Measurements from ENCODE around the gene CCDC85A. TPM values are rescaled to one million over a fixed set of nuclear protein-coding genes. Genes with fewer than 3 reads are reported as not detected.

Gene CCDC85A
- total and polyA plus RNA-seq, 2 experiments from 2014 or later, result 1.6 to 4.2 TPM

DNA sequence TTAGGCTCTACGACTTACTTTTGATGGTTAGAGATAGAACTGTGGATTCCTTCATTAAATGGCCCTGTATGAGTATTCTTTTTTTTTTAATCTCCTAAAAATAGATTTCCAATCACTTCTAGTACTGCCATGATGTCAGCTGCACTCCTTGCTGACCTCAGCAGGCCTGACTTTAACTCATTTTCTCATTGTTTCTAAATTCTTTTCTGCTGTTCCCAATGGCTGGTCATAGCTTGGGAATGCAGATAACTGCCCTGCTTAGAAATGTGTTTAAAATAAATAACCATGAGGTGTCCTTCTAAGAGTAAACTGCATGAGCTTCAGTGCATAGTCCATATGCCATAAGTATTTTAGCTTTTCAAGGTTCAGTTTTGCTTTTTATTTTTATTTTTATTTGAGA lies 15.7 kb downstream of the CCDC85A start:
- in situ Hi-C loops (cut with MboI), result no loop called here
- TF ChIP-seq EZH2phosphoT487 (IDR thresholded peaks at IDR 0.05; ENCODE audit: insufficient read depth, low read depth), result no peak
- TF ChIP-seq EZH2 (IDR thresholded peaks at IDR 0.05; ENCODE audit: insufficient read depth, poor library complexity, severe bottlenecking), result no peak
- no peaks in the 10 kb centered on the region for H4K20me1 ChIP-seq (ENCODE audit: insufficient read depth)
- no peaks in the 10 kb centered on the region for H3K9me2 ChIP-seq (ENCODE audit: insufficient read depth)
- no peak overlapping the region; the same call in 1 of the 2 replicates for H3K27ac ChIP-seq
- H3K9ac ChIP-seq, result no peak overlapping the region
- H2AFZ ChIP-seq, result no peak overlapping the region
- H3K79me2 ChIP-seq (ENCODE audit: insufficient read depth), result no peaks in the 10 kb centered on the region
- H3K4me3 ChIP-seq, result no peak overlapping the region
- peak; percentile 78 for DNase-seq
- H3K9me3 ChIP-seq (ENCODE audit: low read depth), result no peaks in the 10 kb centered on the region
- no peak overlapping the region for H3K4me2 ChIP-seq (ENCODE audit: unreplicated experiment)
- no peaks in the 10 kb centered on the region for H3K27me3 ChIP-seq (replicated peaks; ENCODE audit: insufficient read depth)
- no peaks in the 10 kb centered on the region for H3K36me3 ChIP-seq (ENCODE audit: low read depth)
- H3F3A ChIP-seq (ENCODE audit: insufficient read depth), result no peaks in the 10 kb centered on the region
- peaks cover 19% of the 10 kb centered on the region; the same call in 1 of the 2 replicates for H3K4me1 ChIP-seq (ENCODE audit: insufficient read depth)
- whole genome bisulfite sequencing, 2 experiments (ENCODE audit: low coverage in 1 of 2, low lambda C conversion rate in 2 of 2, missing lambda C conversion rate in 2 of 2), result 59 to 72% methylated on average over 1 of the region's 1 CpG

- Histone ChIP-seq H3K36me3 (ENCODE audit: low read depth) (no peaks in the 10 kb centered on the region), H3K27ac (no peak overlapping the region), H3K9me3 (ENCODE audit: low read depth) (no peaks in the 10 kb centered on the region), H3K79me2 (ENCODE audit: insufficient read depth) (no peaks in the 10 kb centered on the region), H4K20me1 (ENCODE audit: insufficient read depth) (no peaks in the 10 kb centered on the region), H3K9me2 (ENCODE audit: insufficient read depth) (no peaks in the 10 kb centered on the region), H3K4me2 (ENCODE audit: unreplicated experiment) (no peak overlapping the region), H3F3A (ENCODE audit: insufficient read depth) (peaks cover 12% of the 10 kb centered on the region; the same call in 1 of the 2 replicates), H3K4me3 (no peak overlapping the region), H3K4me1 (ENCODE audit: insufficient read depth) (peaks cover 24% of the 10 kb centered on the region), H2AFZ (no peak overlapping the region), H3K27me3 (replicated peaks; ENCODE audit: insufficient read depth) (no peaks in the 10 kb centered on the region), H3K9ac (no peak overlapping the region)
- 75 to 76% methylated on average over 3 of the region's 3 CpGs for WGBS, 2 experiments (ENCODE audit: low coverage in 1 of 2, low lambda C conversion rate in 2 of 2, missing lambda C conversion rate in 2 of 2)
- DNase-seq, result no peak
- TF ChIP-seq EZH2 (IDR thresholded peaks at IDR 0.05; ENCODE audit: insufficient read depth, poor library complexity, severe bottlenecking) (no peak), EZH2phosphoT487 (IDR thresholded peaks at IDR 0.05; ENCODE audit: insufficient read depth, low read depth) (no peak)
- in situ Hi-C loops (cut with MboI), result no loop called here
Measured at GRCh38 chr2:56202381-56203121, 18.8 kb downstream of the CCDC85A start.

DNA sequence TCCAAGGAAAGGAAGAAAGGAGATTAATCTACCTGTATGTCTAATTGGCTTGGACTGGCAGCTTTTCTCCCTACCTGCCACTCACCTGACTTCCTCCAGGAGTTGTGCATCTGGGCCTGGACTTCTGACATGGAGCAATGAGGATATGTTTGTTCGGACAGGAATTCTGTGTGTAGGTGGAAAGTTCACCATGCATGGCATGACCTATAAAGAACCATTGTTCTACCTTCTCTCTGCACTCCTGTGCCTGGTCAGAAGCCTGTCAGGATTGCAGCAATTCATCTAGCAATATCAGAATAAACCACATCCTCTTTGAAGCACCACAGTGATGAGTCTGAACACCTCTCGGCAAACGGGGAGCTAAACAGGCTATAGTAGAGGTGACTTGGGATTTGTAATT lies 20.8 kb downstream of the CCDC85A start:
- H3K4me1 ChIP-seq (ENCODE audit: insufficient read depth), result peaks cover 29% of the 10 kb centered on the region
- 83 to 93% methylated on average over 3 of the region's 3 CpGs for WGBS, 2 experiments (ENCODE audit: low coverage in 1 of 2, low lambda C conversion rate in 2 of 2, missing lambda C conversion rate in 2 of 2)
- TF ChIP-seq EZH2 (IDR thresholded peaks at IDR 0.05; ENCODE audit: insufficient read depth, poor library complexity, severe bottlenecking), result no peak
- TF ChIP-seq EZH2phosphoT487 (IDR thresholded peaks at IDR 0.05; ENCODE audit: insufficient read depth, low read depth), result no peak
- no peaks in the 10 kb centered on the region for H3K9me3 ChIP-seq (ENCODE audit: low read depth)
- no peak overlapping the region for H3K9ac ChIP-seq
- peaks cover 13% of the 10 kb centered on the region; the same call in 1 of the 2 replicates for H3F3A ChIP-seq (ENCODE audit: insufficient read depth)
- H3K4me3 ChIP-seq, result no peak overlapping the region
- in situ Hi-C loops (cut with MboI), result no loop called here
- no peaks in the 10 kb centered on the region for H3K79me2 ChIP-seq (ENCODE audit: insufficient read depth)
- H3K9me2 ChIP-seq (ENCODE audit: insufficient read depth), result no peaks in the 10 kb centered on the region
- no peak overlapping the region for H3K27ac ChIP-seq
- H3K27me3 ChIP-seq (replicated peaks; ENCODE audit: insufficient read depth), result no peaks in the 10 kb centered on the region
- no peaks in the 10 kb centered on the region for H4K20me1 ChIP-seq (ENCODE audit: insufficient read depth)
- H3K36me3 ChIP-seq (ENCODE audit: low read depth), result no peaks in the 10 kb centered on the region
- H3K4me2 ChIP-seq (ENCODE audit: unreplicated experiment), result no peak overlapping the region
- DNase-seq, result no peak
- no peak overlapping the region for H2AFZ ChIP-seq

DNA sequence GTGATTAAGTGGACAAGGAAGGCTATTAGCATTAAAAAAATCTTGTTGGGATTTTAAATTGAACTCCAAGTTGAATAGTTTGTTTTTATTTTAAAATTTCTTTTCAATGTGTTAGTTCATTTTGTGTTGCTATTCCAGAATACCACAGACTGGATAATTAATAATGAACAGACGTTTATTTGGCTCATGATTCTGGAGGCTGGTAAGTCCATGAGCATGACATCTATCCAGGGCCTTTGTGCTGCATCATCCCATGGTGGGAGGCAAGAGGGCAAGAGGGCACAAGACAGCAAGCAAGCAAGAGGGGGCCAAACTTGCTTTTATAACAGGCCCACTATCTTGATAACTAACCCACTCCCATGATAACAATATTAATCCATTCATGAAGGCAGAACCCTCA lies 22.5 kb downstream of the CCDC85A start:
- no peak for DNase-seq
- no peak overlapping the region for H3K9ac ChIP-seq
- H3K9me2 ChIP-seq (ENCODE audit: insufficient read depth), result no peaks in the 10 kb centered on the region
- TF ChIP-seq EZH2 (IDR thresholded peaks at IDR 0.05; ENCODE audit: insufficient read depth, poor library complexity, severe bottlenecking), result no peak
- TF ChIP-seq EZH2phosphoT487 (IDR thresholded peaks at IDR 0.05; ENCODE audit: insufficient read depth, low read depth), result no peak
- H3K4me2 ChIP-seq (ENCODE audit: unreplicated experiment), result no peak overlapping the region
- peak overlapping the region; percentile 41 for H3K27ac ChIP-seq
- H3K36me3 ChIP-seq (ENCODE audit: low read depth), result no peaks in the 10 kb centered on the region
- H3K4me3 ChIP-seq, result no peak overlapping the region
- in situ Hi-C loops (cut with MboI), result no loop called here
- H3K79me2 ChIP-seq (ENCODE audit: insufficient read depth), result no peaks in the 10 kb centered on the region
- no peaks in the 10 kb centered on the region for H3K27me3 ChIP-seq (replicated peaks; ENCODE audit: insufficient read depth)
- no peaks in the 10 kb centered on the region for H3K9me3 ChIP-seq (ENCODE audit: low read depth)
- 0% methylated on average over 1 of the region's 1 CpG for WGBS, 2 experiments (ENCODE audit: low coverage in 1 of 2, low lambda C conversion rate in 2 of 2, missing lambda C conversion rate in 2 of 2)
- H3K4me1 ChIP-seq (ENCODE audit: insufficient read depth), result peaks cover 24% of the 10 kb centered on the region
- no peak overlapping the region for H2AFZ ChIP-seq
- H4K20me1 ChIP-seq (ENCODE audit: insufficient read depth), result no peaks in the 10 kb centered on the region
- H3F3A ChIP-seq (ENCODE audit: insufficient read depth), result peaks cover 13% of the 10 kb centered on the region; the same call in 1 of the 2 replicates
